NCI-H2196 (cell line): ENCODE results near the gene GCN1.
"Not testable (repeated sequence)": the region's sequence is repeated elsewhere in the genome, so short reads cannot be mapped to it uniquely, and the experiment has no call there.

Source experiments
- DNase-seq: peaks from one replicate; lab custom pipeline; 2025; ENCODE audit not compliant: unreplicated experiment; lab: John Stamatoyannopoulos, UW

The GCN1 gene

GRCh38 chr12:120194534-120195395 is at the start of gene GCN1:
TSS of gene GCN1 (minus strand) at chr12:120194715. CDS start at chr12:120194697, 18 bp downstream.
- DNase-seq, result peak; percentile 82

- DNase-seq, result no peak
Observed at GRCh38 chr12:120242971-120243699, 48.6 kb upstream of the GCN1 start.

- no peak for DNase-seq
Observed at GRCh38 chr12:120242275-120242799, 47.8 kb upstream of the GCN1 start.

GRCh38 chr12:120241561-120242274 is 47.2 kb upstream of the GCN1 start:
- DNase-seq, result no peak

- no peak for DNase-seq
Observed at GRCh38 chr12:120240495-120240833, 45.9 kb upstream of the GCN1 start.

- no peak for DNase-seq
Observed at GRCh38 chr12:120239776-120240494, 45.4 kb upstream of the GCN1 start.

GRCh38 chr12:120238839-120239445 is 44.4 kb upstream of the GCN1 start:
- DNase-seq, result no peak

- DNase-seq, result no peak
Observed at GRCh38 chr12:120238217-120238616, 43.7 kb upstream of the GCN1 start.

- DNase-seq, result no peak
Observed at GRCh38 chr12:120237360-120238171, 43.1 kb upstream of the GCN1 start.

- DNase-seq, result not testable (repeated sequence)
Observed at GRCh38 chr12:120236809-120237208, 42.3 kb upstream of the GCN1 start.

- no peak for DNase-seq
Observed at GRCh38 chr12:120235369-120236323, 41.1 kb upstream of the GCN1 start.

GRCh38 chr12:120234643-120235368 is 40.3 kb upstream of the GCN1 start:
- DNase-seq, result peak; percentile 86

- DNase-seq, result peak; percentile 91
Observed at GRCh38 chr12:120231316-120232011, 36.9 kb upstream of the GCN1 start.

GRCh38 chr12:120230974-120231315 is 36.4 kb upstream of the GCN1 start:
- DNase-seq, result no peak

GRCh38 chr12:120230326-120230973 is 35.9 kb upstream of the GCN1 start:
- peak; percentile 75 for DNase-seq

- peak; percentile 20 for DNase-seq
Observed at GRCh38 chr12:120229487-120230325, 35.2 kb upstream of the GCN1 start.
